ENCODE data around the gene RAB26. TPM values are rescaled to one million over a fixed set of nuclear protein-coding genes. Genes with fewer than 3 reads are reported as not detected.

The RAB26 gene
- polyA plus RNA-seq, 1 donor (not counting 4 experiments of a cell fraction or from before 2014, with no cell fraction given): 0.58 TPM

DNA sequence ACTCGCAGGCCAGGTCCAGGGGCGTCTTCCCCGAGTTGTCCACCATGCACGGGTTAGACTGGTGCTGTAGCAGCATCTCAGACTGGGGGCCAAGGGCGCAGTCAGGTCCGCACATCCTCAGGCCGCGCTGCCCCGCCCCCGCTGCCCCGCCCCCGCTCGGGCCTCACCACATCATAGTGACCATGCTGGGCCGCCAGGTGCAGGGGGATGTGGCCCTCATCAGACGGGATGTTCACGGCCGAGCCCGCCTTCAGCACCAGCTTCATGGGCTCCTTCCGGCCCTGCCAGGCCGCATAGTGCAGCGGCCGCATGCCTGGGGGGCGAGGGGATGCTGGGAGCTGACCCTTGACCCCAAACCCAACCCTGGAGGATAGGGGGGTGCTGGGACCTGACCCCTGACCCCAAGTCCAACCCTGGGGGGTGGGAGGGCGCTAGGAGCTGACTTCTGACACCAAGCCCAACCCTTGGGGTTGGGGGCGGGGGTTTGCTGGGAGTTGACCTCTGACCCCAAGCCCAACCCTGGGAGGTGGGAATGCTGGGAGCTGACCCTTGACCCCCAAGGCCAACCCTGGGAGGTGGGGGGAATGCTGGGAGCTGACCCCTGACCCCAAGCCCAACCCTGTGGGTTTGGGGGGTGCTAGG lies 40.9 kb downstream of the RAB26 start:
- H3K9me3 ChIP-seq (ENCODE audit: control insufficient read depth, low read depth, low read length): no peaks in the 10 kb centered on the region
- no peaks in the 10 kb centered on the region for H4K20me1 ChIP-seq (ENCODE audit: control insufficient read depth, extremely low read depth, insufficient read depth, low read length)
- DNase-seq (ENCODE audit: low read depth, low spot score) (no peak), FAIRE-seq (no peak)
- TF ChIP-seq, protein P1, sequence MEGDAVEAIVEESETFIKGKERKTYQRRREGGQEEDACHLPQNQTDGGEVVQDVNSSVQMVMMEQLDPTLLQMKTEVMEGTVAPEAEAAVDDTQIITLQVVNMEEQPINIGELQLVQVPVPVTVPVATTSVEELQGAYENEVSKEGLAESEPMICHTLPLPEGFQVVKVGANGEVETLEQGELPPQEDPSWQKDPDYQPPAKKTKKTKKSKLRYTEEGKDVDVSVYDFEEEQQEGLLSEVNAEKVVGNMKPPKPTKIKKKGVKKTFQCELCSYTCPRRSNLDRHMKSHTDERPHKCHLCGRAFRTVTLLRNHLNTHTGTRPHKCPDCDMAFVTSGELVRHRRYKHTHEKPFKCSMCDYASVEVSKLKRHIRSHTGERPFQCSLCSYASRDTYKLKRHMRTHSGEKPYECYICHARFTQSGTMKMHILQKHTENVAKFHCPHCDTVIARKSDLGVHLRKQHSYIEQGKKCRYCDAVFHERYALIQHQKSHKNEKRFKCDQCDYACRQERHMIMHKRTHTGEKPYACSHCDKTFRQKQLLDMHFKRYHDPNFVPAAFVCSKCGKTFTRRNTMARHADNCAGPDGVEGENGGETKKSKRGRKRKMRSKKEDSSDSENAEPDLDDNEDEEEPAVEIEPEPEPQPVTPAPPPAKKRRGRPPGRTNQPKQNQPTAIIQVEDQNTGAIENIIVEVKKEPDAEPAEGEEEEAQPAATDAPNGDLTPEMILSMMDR (optimal IDR thresholded peaks at IDR 0.05 in 1 of 3, IDR thresholded peaks at IDR 0.05 in 1 of 3, conservative IDR thresholded peaks at IDR 0.05 in 1 of 3; ENCODE audit: extremely low read depth in 1 of 3, insufficient read depth in 2 of 3, low read length in 3 of 3): no peak
- no peak for TF ChIP-seq EZH2 (IDR thresholded peaks at IDR 0.05; ENCODE audit: low read length)
- H3K36me3 ChIP-seq (ENCODE audit: control insufficient read depth in 2 of 2, extremely low read depth in 1 of 2, insufficient read depth in 2 of 2, low read length in 2 of 2): no peaks in the 10 kb centered on the region
- H3K4me1 ChIP-seq (ENCODE audit: control insufficient read depth, extremely low read depth, insufficient read depth, low read length): peaks cover 3% of the 10 kb centered on the region
- no peak overlapping the region for H2AFZ ChIP-seq (ENCODE audit: control insufficient read depth, low read length)
- no peak overlapping the region for H3K27ac ChIP-seq (ENCODE audit: control insufficient read depth, insufficient read depth, low read length)
- no peaks in the 10 kb centered on the region for H3K9me1 ChIP-seq (ENCODE audit: control insufficient read depth, extremely low read depth, insufficient read depth, low read length)
- dilution Hi-C loops (cut with MboI; ENCODE audit: extremely low pct_ligation_motif_present, low sequenced_read_pairs): no loop called here
- no peak overlapping the region for H3K9ac ChIP-seq (ENCODE audit: control insufficient read depth, extremely low read depth, insufficient read depth, low read length)
- H3K79me2 ChIP-seq (ENCODE audit: control insufficient read depth, insufficient read depth, low read length): no peaks in the 10 kb centered on the region
- no peak overlapping the region for H3K4me3 ChIP-seq (ENCODE audit: control insufficient read depth in 2 of 3, extremely low read depth in 1 of 3, insufficient read depth in 2 of 3, low read depth in 1 of 3, low read length in 3 of 3)
- H3K27me3 ChIP-seq (ENCODE audit: control insufficient read depth, extremely low read depth, insufficient read depth, low read length): peaks cover 16% of the 10 kb centered on the region
- no peak overlapping the region for H3K4me2 ChIP-seq (ENCODE audit: control insufficient read depth, extremely low read depth, insufficient read depth, low read depth, low read length)

DNA sequence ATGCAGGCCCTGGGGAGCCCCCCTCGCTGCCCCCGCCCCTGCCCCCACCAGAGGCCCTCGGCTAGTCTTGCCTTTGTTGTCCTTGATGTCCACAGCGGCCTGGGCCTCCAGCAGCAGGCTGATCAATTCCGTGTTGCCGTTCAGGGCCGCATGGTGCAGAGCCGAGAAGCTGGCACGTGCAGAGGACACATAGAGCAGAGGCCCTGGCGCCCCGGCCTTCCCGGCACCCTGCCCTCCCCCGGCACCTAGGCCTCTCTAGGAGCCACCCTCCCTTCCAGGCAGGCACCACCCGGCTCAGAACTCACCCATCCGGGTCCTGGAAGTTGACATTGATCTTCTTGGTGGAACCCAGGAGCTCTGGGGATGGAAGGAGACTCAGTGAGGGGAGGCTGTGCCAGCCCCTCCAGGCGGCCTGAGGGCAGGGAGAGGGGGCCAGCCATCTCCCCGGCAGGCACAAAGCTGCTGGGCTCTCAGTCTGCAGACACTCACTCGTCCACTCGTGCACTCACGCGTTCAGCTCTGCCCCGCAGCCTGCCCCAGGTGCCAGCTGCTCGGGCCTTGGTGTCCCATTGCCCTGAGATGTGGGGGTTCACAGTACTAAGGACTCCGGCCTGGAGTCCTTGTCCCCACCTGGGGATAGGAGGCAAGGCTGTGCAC lies 41.7 kb downstream of the RAB26 start:
- no peak for DNase-seq (ENCODE audit: low read depth, low spot score)
- dilution Hi-C loops (cut with MboI; ENCODE audit: extremely low pct_ligation_motif_present, low sequenced_read_pairs): no loop called here
- FAIRE-seq: no peak
- no peaks in the 10 kb centered on the region for H3K9me1 ChIP-seq (ENCODE audit: control insufficient read depth, extremely low read depth, insufficient read depth, low read length)
- no peaks in the 10 kb centered on the region for H4K20me1 ChIP-seq (ENCODE audit: control insufficient read depth, extremely low read depth, insufficient read depth, low read length)
- no peak overlapping the region for H3K4me2 ChIP-seq (ENCODE audit: control insufficient read depth, extremely low read depth, insufficient read depth, low read depth, low read length)
- no peak overlapping the region for H2AFZ ChIP-seq (ENCODE audit: control insufficient read depth, low read length)
- H3K4me1 ChIP-seq (ENCODE audit: control insufficient read depth, extremely low read depth, insufficient read depth, low read length): peaks cover 9% of the 10 kb centered on the region
- H3K9ac ChIP-seq (ENCODE audit: control insufficient read depth, extremely low read depth, insufficient read depth, low read length): no peak overlapping the region
- H3K4me3 ChIP-seq (ENCODE audit: control insufficient read depth in 2 of 3, extremely low read depth in 1 of 3, insufficient read depth in 2 of 3, low read depth in 1 of 3, low read length in 3 of 3): no peak overlapping the region
- TF ChIP-seq, protein P1 (optimal IDR thresholded peaks at IDR 0.05 in 1 of 3, IDR thresholded peaks at IDR 0.05 in 1 of 3, conservative IDR thresholded peaks at IDR 0.05 in 1 of 3; ENCODE audit: extremely low read depth in 1 of 3, insufficient read depth in 2 of 3, low read length in 3 of 3): no peak
- no peak for TF ChIP-seq EZH2 (IDR thresholded peaks at IDR 0.05; ENCODE audit: low read length)
- H3K27me3 ChIP-seq (ENCODE audit: control insufficient read depth, extremely low read depth, insufficient read depth, low read length): peaks cover 22% of the 10 kb centered on the region
- H3K36me3 ChIP-seq (ENCODE audit: control insufficient read depth in 2 of 2, extremely low read depth in 1 of 2, insufficient read depth in 2 of 2, low read length in 2 of 2): no peaks in the 10 kb centered on the region
- no peaks in the 10 kb centered on the region for H3K79me2 ChIP-seq (ENCODE audit: control insufficient read depth, insufficient read depth, low read length)
- no peaks in the 10 kb centered on the region for H3K9me3 ChIP-seq (ENCODE audit: control insufficient read depth, low read depth, low read length)
- H3K27ac ChIP-seq (ENCODE audit: control insufficient read depth, insufficient read depth, low read length): no peak overlapping the region
